22Rv1 (cell line): Measurements from ENCODE around the gene FAM163B.

Experiments used
- ZFX ChIP-seq: fragments of 450-650 bp; IDR thresholded peaks from 2 replicates; pipeline ENCODE4 v1.6.1; 2017; ENCODE audit warnings: antibody characterized with exemption, borderline replicate concordance
- TF ChIP-seq, protein P1 (sequence below): fragments of 450-650 bp; IDR thresholded peaks from 2 replicates; pipeline ENCODE4 v1.5.1; 2017; ENCODE audit warnings: mild to moderate bottlenecking

DNA sequence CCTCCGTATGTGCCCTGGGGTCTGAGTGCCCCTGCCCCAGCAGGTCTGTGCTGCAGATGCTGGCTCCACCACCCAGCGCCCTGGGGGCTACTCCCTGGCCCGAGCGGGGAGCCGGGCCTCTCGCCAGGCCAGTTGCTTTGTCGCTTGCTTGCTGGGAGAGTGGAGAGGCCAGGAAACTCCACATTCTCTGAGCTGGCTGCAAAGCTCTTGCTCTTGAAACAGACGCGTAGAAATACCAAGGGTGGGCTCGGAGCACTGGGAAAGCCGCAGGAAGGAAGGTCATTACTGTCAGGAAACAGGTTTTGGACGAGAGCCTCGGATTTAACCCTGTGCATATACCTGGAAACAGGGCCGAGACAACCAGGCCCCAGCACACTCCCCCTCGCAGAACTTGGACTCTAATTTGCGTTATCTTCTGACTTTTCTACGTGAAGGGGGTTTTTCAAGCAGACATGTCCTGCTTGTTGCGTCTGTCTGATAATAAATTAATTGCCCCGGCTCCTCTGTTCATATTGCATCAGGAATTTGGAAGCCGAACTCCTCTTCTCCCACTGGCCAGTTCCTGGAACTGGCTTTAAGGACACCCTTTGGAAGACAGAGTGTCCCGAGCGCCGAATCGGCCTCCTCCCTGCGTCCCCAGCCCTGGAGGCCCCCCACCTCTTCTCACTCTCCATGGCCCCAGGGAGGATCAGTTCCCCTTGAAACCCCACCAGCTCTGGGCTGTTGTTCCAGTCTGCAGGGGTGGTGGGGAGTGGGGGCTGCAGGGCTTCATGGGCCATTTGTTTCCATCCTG is 63.5 kb downstream of the FAM163B start:
- TF ChIP-seq, protein P1, sequence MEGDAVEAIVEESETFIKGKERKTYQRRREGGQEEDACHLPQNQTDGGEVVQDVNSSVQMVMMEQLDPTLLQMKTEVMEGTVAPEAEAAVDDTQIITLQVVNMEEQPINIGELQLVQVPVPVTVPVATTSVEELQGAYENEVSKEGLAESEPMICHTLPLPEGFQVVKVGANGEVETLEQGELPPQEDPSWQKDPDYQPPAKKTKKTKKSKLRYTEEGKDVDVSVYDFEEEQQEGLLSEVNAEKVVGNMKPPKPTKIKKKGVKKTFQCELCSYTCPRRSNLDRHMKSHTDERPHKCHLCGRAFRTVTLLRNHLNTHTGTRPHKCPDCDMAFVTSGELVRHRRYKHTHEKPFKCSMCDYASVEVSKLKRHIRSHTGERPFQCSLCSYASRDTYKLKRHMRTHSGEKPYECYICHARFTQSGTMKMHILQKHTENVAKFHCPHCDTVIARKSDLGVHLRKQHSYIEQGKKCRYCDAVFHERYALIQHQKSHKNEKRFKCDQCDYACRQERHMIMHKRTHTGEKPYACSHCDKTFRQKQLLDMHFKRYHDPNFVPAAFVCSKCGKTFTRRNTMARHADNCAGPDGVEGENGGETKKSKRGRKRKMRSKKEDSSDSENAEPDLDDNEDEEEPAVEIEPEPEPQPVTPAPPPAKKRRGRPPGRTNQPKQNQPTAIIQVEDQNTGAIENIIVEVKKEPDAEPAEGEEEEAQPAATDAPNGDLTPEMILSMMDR, result no peak
- TF ChIP-seq ZFX, result no peak
